Neural cell (in vitro differentiated cells): ENCODE measurements around the gene GMPR2. TPM values are rescaled to one million over a fixed set of nuclear protein-coding genes. Genes with fewer than 3 reads are reported as not detected.
"Not testable (repeated sequence)": the region's sequence is repeated elsewhere in the genome, so short reads cannot be mapped to it uniquely, and the experiment has no call there.

Source experiments
- H2AFZ ChIP-seq: fragments of 200-600, 300-800 bp; sonication (generic), shearing (Covaris generic); 2 replicates; pipeline ENCODE4 v1.6.0; 2014; ENCODE audit warnings: low read depth, mild to moderate bottlenecking, antibody characterized with exemption, low read length, moderate library complexity
- H3F3A ChIP-seq: fragments of 200-600 bp; shearing (Covaris generic); 2 replicates; pipeline ENCODE4 v1.6.1; 2016; ENCODE audit warnings: mild to moderate bottlenecking, moderate library complexity, mixed read lengths, antibody characterized with exemption, low read length; ENCODE audit not compliant: insufficient read depth, poor library complexity, severe bottlenecking
- H3K27ac ChIP-seq: fragments of 200-600, 300-800 bp; sonication (generic), shearing (Covaris generic); 2 replicates; pipeline ENCODE4 v1.5.1; 2014; ENCODE audit warnings: mild to moderate bottlenecking, low read length, moderate library complexity
- H3K27me3 ChIP-seq: fragments of 300-800, 200-600 bp; sonication (generic), shearing (Covaris generic); 2 replicates; pipeline ENCODE4 v1.6.0; 2014; ENCODE audit warnings: mild to moderate bottlenecking, low read depth, low read length, moderate library complexity; ENCODE audit not compliant: insufficient read depth
- H3K36me3 ChIP-seq: fragments of 300-800, 200-600 bp; sonication (generic), shearing (Covaris generic); 2 replicates; pipeline ENCODE4 v1.5.1; 2014; ENCODE audit warnings: mild to moderate bottlenecking, antibody characterized with exemption, low read length, moderate library complexity; ENCODE audit not compliant: insufficient read depth
- H3K4me2 ChIP-seq: fragments of 300-800, 200-600 bp; sonication (generic), shearing (Covaris generic); 2 replicates; pipeline ENCODE4 v1.6.0; 2014; ENCODE audit warnings: mild to moderate bottlenecking, low read length
- H3K4me3 ChIP-seq: fragments of 300-800, 200-600 bp; sonication (generic), shearing (Covaris generic); 2 replicates; pipeline ENCODE4 v1.5.1; 2014; ENCODE audit warnings: mild to moderate bottlenecking, low read length, moderate library complexity
- H3K79me2 ChIP-seq: fragments of 200-600 bp; shearing (Covaris generic); replicated peaks from 2 replicates; pipeline ENCODE4 v1.6.0; 2014; ENCODE audit warnings: mild to moderate bottlenecking, low read length, moderate library complexity; ENCODE audit not compliant: insufficient read depth
- H3K9ac ChIP-seq: fragments of 300-800, 200-600 bp; sonication (generic), shearing (Covaris generic); 2 replicates; pipeline ENCODE4 v1.6.1; 2016; ENCODE audit warnings: mild to moderate bottlenecking, low read length, mixed read lengths
- H3K9me2 ChIP-seq: fragments of 200-600 bp; shearing (Covaris generic); 2 replicates; pipeline ENCODE4 v1.6.1; 2016; ENCODE audit warnings: mild to moderate bottlenecking, low read length, mixed read lengths; ENCODE audit not compliant: insufficient read depth
- H3K9me3 ChIP-seq: fragments of 200-600, 300-800 bp; sonication (generic), shearing (Covaris generic); 2 replicates; pipeline ENCODE4 v1.6.1; 2016; ENCODE audit warnings: mild to moderate bottlenecking, mixed run types, low read length, moderate library complexity, mixed read lengths
- H4K20me1 ChIP-seq: fragments of 200-600 bp; shearing (Covaris generic); 2 replicates; pipeline ENCODE4 v1.6.1; 2016; ENCODE audit warnings: mild to moderate bottlenecking, mixed run types; ENCODE audit not compliant: insufficient read depth
- CTCF ChIP-seq: fragments of 450-650 bp; IDR thresholded peaks from 2 replicates; pipeline ENCODE4 v1.5.1; 2014; ENCODE audit warnings: antibody characterized with exemption, mild to moderate bottlenecking, moderate library complexity; ENCODE audit not compliant: poor library complexity, severe bottlenecking
- EP300 ChIP-seq: fragments of 450-650 bp; conservative IDR thresholded peaks from 2 replicates; pipeline ENCODE4 v1.6.1; 2014; ENCODE audit warnings: antibody characterized with exemption, mild to moderate bottlenecking, moderate library complexity; ENCODE audit not compliant: poor library complexity, severe bottlenecking
- EZH2 ChIP-seq: fragments of 200-600, 300-800 bp; shearing (Covaris generic), sonication (generic); IDR thresholded peaks from 2 replicates; pipeline ENCODE4 v1.6.1; 2014; ENCODE audit warnings: antibody characterized with exemption, low read length, borderline replicate concordance, mild to moderate bottlenecking; ENCODE audit not compliant: insufficient read depth, poor library complexity, severe bottlenecking
- MXI1 ChIP-seq: fragments of 450-650 bp; conservative IDR thresholded peaks from 2 replicates; pipeline ENCODE4 v1.6.1; 2014; ENCODE audit warnings: antibody characterized with exemption, mild to moderate bottlenecking; ENCODE audit not compliant: poor library complexity, severe bottlenecking
- POLR2AphosphoS5 ChIP-seq: IDR thresholded peaks from 2 replicates; pipeline ENCODE4 v1.6.1; 2012
- RAD21 ChIP-seq: fragments of 450-650 bp; conservative IDR thresholded peaks from 2 replicates; pipeline ENCODE4 v1.6.1; 2014; ENCODE audit warnings: antibody characterized with exemption, mild to moderate bottlenecking, moderate library complexity
- REST ChIP-seq: IDR thresholded peaks from 2 replicates; pipeline ENCODE4 v1.6.1; 2012; ENCODE audit warnings: borderline replicate concordance
- SMC3 ChIP-seq: fragments of 450-650 bp; conservative IDR thresholded peaks from 2 replicates; pipeline ENCODE4 v1.6.1; 2014; ENCODE audit warnings: antibody characterized with exemption, mild to moderate bottlenecking, moderate library complexity; ENCODE audit not compliant: poor library complexity
- TAF1 ChIP-seq: IDR thresholded peaks from 2 replicates; pipeline ENCODE4 v1.6.1; 2012; ENCODE audit warnings: low read depth
- polyA plus RNA-seq: library from polyadenylated mRNA; depleted of rRNA; stranded (reverse); fragments of >200 nt; gene quantifications from 2 replicates; pipeline ENCODE4 v1.2.3, GENCODE V29; 2014

GMPR2 gene
- polyA plus RNA-seq, 1 donor from 2014 or later, result 132 TPM

GRCh38 chr14:24241829-24242443 is 9.2 kb downstream of the GMPR2 start:
- no peaks in the 10 kb centered on the region for H3K27me3 ChIP-seq
- H4K20me1 ChIP-seq, result peaks cover 5% of the 10 kb centered on the region
- peak overlapping the region; percentile 93 for H3K4me2 ChIP-seq
- no peaks in the 10 kb centered on the region for H3K9me2 ChIP-seq
- peak overlapping the region; percentile 79 for H3K4me3 ChIP-seq
- H3F3A ChIP-seq, result peaks cover 5% of the 10 kb centered on the region
- peaks cover 16% of the 10 kb centered on the region for H3K36me3 ChIP-seq
- H2AFZ ChIP-seq, result peak overlapping the region; percentile 34
- H3K27ac ChIP-seq, result peak overlapping the region; percentile 95
- peaks cover 21% of the 10 kb centered on the region for H3K79me2 ChIP-seq
- H3K9ac ChIP-seq, result peak overlapping the region; percentile 85
- no peak for TF ChIP-seq SMC3
- TF ChIP-seq REST, result no peak
- peak; percentile 65 for TF ChIP-seq CTCF
- no peaks in the 10 kb centered on the region for H3K9me3 ChIP-seq

GRCh38 chr14:24243336-24243836 is 10.7 kb downstream of the GMPR2 start:
- TF ChIP-seq REST (no peak), RAD21 (no peak), CTCF (no peak), EP300 (no peak), MXI1 (no peak), POLR2AphosphoS5 (no peak), SMC3 (no peak), TAF1 (no peak), EZH2 (no peak)

GRCh38 chr14:24245350-24245749 is 12.6 kb downstream of the GMPR2 start:
- H3K36me3 ChIP-seq, H3K9me2 ChIP-seq, H3K27ac ChIP-seq, H3K4me3 ChIP-seq, H3K9me3 ChIP-seq, H3K27me3 ChIP-seq, H4K20me1 ChIP-seq, H3K9ac ChIP-seq, H3F3A ChIP-seq, H3K4me2 ChIP-seq, H2AFZ ChIP-seq: not testable (repeated sequence)
- H3K79me2 ChIP-seq, result peaks cover 15% of the 10 kb centered on the region

More at GRCh38 chr14:24243336-24243836, 10.7 kb downstream of the GMPR2 start:
- Histone ChIP-seq H3F3A (peaks cover 5% of the 10 kb centered on the region), H3K27me3 (no peaks in the 10 kb centered on the region), H3K9ac (peak overlapping the region; percentile 85), H4K20me1 (peaks cover 5% of the 10 kb centered on the region), H3K9me3 (no peaks in the 10 kb centered on the region), H3K9me2 (no peaks in the 10 kb centered on the region), H3K79me2 (peaks cover 21% of the 10 kb centered on the region), H3K4me2 (peak overlapping the region; percentile 63), H3K4me3 (peak overlapping the region; percentile 79), H2AFZ (peak overlapping the region; percentile 63), H3K27ac (peak overlapping the region; percentile 95), H3K36me3 (peaks cover 16% of the 10 kb centered on the region)
